ENCODE data around the gene RPL22. TPM values are rescaled to one million over a fixed set of nuclear protein-coding genes. Genes with fewer than 3 reads are reported as not detected.

Gene RPL22
- total RNA-seq, 1 donor from 2014 or later, result 133 TPM

- DNase-seq (ENCODE audit: extremely low read depth, low read depth, low spot score), result no peak
Measured at GRCh38 chr1:6136516-6137220, 62.7 kb downstream of the RPL22 start.

Other genes with a start within 250 kb of the RPL22 start
- gene NPHP4, start 207.2 kb downstream of the RPL22 start, total RNA-seq, result 7.5 and 12.1 TPM in 2 replicates
- 3.9 and 4.8 TPM in 2 replicates for gene KCNAB2, start 153.7 kb downstream of the RPL22 start, total RNA-seq
- gene CHD5, start 19.3 kb downstream of the RPL22 start, total RNA-seq, result under 0.01 TPM in 1 of 2 replicates, not detected in the other
- 22.5 and 31.0 TPM in 2 replicates for gene RNF207, start 6.5 kb upstream of the RPL22 start, total RNA-seq
- 66.0 and 68.4 TPM in 2 replicates for gene ICMT, start 36.4 kb upstream of the RPL22 start, total RNA-seq
- not detected in 2 replicates for gene HES3, start 44.6 kb upstream of the RPL22 start, total RNA-seq
- 4.3 and 4.7 TPM in 2 replicates for gene GPR153, start 61.5 kb upstream of the RPL22 start, total RNA-seq
- 84.0 and 102 TPM in 2 replicates for gene ACOT7, start 194.2 kb upstream of the RPL22 start, total RNA-seq
- gene HES2, start 220.3 kb upstream of the RPL22 start, total RNA-seq, result 16.1 and 41.8 TPM in 2 replicates
- gene ESPN, start 225.2 kb upstream of the RPL22 start, total RNA-seq, result 0.15 and 1.1 TPM in 2 replicates

Measured in glomerular endothelial cell (primary cell).